ENCODE results near the gene XCR1. TPM values are rescaled to one million over a fixed set of nuclear protein-coding genes. Genes with fewer than 3 reads are reported as not detected.
A peak's percentile ranks its signal among the peaks of the same experiment; 100 is the strongest.

XCR1 gene
- total RNA-seq, 2 experiments from 2014 or later = not detected

DNA sequence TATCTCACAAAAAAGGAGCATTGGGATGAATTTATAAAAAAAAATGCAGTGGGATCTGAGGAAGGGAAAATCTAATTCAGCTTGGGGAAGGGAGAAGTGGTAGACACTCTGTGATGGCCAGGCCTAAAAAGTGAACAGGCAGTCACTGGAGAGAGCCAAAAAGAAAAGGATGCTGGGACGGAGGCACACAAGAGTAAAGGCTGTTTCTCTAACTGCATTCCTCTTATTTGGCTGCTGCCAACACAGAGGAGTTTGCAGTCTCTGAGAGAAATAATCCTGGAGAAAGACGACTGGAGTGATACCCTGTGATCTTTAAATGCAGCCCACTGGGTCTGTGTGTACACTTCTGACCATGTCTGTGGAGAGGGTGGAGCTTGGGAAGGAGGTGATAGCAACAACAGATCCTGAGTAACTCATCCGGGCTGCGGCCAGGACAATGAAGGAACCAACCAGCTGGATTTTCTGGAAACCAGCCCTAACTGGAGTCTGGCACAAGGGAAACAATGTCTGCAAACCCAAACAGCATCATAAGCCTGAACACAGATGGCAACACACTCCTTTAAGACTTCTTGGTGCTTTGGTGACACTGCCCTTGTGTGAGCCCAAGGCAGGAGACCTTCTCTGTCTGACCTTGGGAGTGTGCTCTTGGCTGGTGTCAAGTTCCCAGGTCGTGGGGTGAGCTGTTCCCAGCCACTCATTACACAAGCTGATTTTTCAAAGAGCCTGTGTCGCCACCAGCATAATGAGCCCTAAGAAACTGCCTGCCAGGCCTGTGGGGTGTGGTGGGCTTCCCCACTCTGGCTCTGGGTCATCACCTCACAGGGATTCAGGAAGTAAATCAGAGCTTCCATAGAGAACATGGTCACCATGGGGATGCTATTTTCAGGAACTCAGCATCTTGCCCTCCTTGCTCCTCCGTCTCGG is 39.7 kb downstream of the XCR1 start:
- ATAC-seq = no peak
- H3K27me3 Mint-ChIP-seq = no peaks in the 10 kb centered on the region
- peaks cover 71% of the 10 kb centered on the region for H3K4me1 Mint-ChIP-seq (ENCODE audit: low read depth)
- H3K36me3 Mint-ChIP-seq (ENCODE audit: low read depth) = peaks cover 48% of the 10 kb centered on the region
- POLR2A ChIA-PET = interaction anchor here (0.5 to 1.7 kb wide), 5 partner anchors 11 to 135 kb away, joined by 3 to 8 read pairs (median 3); no protein-coding TSS in a partner anchor
- CTCF ChIA-PET = interaction anchor here (0.6 to 1.9 kb wide), 3 partner anchors 23 to 146 kb away, joined by 3 to 4 read pairs (median 4); partner anchors contain the start of gene LZTFL1
- H3K9me3 Mint-ChIP-seq = no peaks in the 10 kb centered on the region
- no peak overlapping the region for H3K4me3 Mint-ChIP-seq
- no peak for DNase-seq
- TF ChIP-seq, protein P1, sequence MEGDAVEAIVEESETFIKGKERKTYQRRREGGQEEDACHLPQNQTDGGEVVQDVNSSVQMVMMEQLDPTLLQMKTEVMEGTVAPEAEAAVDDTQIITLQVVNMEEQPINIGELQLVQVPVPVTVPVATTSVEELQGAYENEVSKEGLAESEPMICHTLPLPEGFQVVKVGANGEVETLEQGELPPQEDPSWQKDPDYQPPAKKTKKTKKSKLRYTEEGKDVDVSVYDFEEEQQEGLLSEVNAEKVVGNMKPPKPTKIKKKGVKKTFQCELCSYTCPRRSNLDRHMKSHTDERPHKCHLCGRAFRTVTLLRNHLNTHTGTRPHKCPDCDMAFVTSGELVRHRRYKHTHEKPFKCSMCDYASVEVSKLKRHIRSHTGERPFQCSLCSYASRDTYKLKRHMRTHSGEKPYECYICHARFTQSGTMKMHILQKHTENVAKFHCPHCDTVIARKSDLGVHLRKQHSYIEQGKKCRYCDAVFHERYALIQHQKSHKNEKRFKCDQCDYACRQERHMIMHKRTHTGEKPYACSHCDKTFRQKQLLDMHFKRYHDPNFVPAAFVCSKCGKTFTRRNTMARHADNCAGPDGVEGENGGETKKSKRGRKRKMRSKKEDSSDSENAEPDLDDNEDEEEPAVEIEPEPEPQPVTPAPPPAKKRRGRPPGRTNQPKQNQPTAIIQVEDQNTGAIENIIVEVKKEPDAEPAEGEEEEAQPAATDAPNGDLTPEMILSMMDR (IDR thresholded peaks at IDR 0.05) = no peak
- peak overlapping the region; percentile 70 for H3K27ac Mint-ChIP-seq
- intact Hi-C loops (cut with micrococcal nuclease) = no loop called here

DNA sequence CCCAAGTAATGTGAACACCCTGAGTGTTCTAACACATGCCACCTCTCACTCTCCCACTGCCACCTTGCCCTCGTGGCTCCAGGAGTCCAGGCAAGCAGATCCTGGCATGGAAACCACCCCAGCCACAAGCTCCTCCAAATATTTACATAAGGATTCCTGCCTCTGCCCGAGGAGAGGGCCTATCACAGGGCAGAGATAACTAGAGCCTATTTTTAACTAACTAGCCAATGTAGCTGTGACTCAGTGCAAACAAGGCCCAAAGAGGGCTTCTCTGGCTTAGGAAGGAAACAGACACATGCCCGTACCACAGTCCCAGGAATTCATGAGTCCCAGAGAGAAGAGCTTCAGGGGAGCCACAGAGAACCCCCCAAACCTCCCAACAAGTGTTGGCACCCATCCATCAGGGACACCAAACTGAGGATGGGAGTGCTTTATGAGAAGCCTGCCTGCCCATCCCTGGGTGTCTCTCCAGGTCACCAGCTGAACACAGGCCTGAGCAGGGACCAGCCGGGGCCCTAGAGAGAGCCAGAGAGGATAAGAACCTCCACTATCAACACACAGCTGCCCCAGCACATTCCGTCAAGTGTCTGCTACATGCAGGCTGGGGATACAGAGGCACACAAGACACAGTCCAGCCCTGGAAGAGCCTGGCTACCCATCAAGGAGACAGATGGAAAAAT is 40.8 kb downstream of the XCR1 start:
- H3K4me1 Mint-ChIP-seq (ENCODE audit: low read depth) = peaks cover 72% of the 10 kb centered on the region
- H3K27ac Mint-ChIP-seq = peak overlapping the region; percentile 45

DNA sequence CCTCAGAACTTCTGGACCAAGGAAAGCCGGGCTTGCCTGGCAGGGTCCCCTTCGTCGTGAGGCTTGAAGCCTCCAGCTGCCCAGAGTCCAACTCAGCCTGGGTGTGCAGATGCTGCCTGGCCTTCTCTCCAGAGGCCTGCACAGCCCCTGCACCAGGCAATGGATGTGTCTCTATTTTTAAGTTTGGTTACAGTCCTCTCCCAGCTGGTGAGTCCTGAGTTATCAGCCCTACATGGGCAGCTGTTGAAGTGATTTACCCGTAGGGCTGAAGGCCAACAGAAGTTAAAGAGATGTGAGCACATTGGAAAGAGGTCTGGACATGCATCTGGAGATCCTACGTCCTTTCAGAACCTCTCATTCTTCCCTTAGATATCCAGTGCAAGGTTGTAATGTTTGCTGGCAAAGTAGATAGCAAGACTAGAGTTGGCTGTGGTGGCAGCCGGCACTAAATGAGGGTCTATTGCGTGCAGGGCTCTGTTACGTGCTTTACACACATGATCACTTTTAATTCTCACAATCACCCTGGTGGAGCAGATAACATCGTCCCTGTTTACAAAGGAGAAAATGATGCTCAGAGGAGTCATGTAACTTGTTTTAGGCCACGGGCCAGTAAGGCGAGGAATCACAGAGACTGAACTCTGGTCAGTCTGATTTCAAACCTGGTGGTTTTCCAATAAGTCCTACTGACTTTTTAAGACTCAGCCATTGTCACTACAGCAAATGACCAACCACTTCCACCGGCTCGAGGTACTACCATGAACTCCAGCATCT is 41.6 kb downstream of the XCR1 start:
- no peak for ATAC-seq
- H3K4me3 Mint-ChIP-seq = no peak overlapping the region
- H3K36me3 Mint-ChIP-seq (ENCODE audit: low read depth) = peaks cover 53% of the 10 kb centered on the region
- ChIA-PET POLR2A (interaction anchor here (1.0 kb wide), 1 partner anchor 17 kb away, joined by 4 read pairs; no protein-coding TSS in a partner anchor), CTCF (interaction anchor here (1.9 to 6.7 kb wide), 2 partner anchors 21 to 92 kb away, joined by 4 to 51 read pairs; no protein-coding TSS in a partner anchor)
- intact Hi-C loops (cut with micrococcal nuclease) = no loop called here
- no peaks in the 10 kb centered on the region for H3K27me3 Mint-ChIP-seq
- no peak for DNase-seq
- peaks cover 76% of the 10 kb centered on the region for H3K4me1 Mint-ChIP-seq (ENCODE audit: low read depth)
- TF ChIP-seq, protein P1 (IDR thresholded peaks at IDR 0.05) = no peak
- H3K27ac Mint-ChIP-seq = peak overlapping the region; percentile 45
- no peaks in the 10 kb centered on the region for H3K9me3 Mint-ChIP-seq

More for the DNA sequence above, 40.8 kb downstream of the XCR1 start:
- intact Hi-C loops (cut with micrococcal nuclease) = no loop called here
- POLR2A ChIA-PET = no interaction called here
- no peaks in the 10 kb centered on the region for H3K27me3 Mint-ChIP-seq
- H3K9me3 Mint-ChIP-seq = no peaks in the 10 kb centered on the region
- peaks cover 49% of the 10 kb centered on the region for H3K36me3 Mint-ChIP-seq (ENCODE audit: low read depth)
- TF ChIP-seq, protein P1 (IDR thresholded peaks at IDR 0.05) = no peak
- ATAC-seq (no peak), DNase-seq (no peak)
- CTCF ChIA-PET = interaction anchor here (1.9 kb wide), 1 partner anchor 22 kb away, joined by 4 read pairs; no protein-coding TSS in a partner anchor
- no peak overlapping the region for H3K4me3 Mint-ChIP-seq

DNA sequence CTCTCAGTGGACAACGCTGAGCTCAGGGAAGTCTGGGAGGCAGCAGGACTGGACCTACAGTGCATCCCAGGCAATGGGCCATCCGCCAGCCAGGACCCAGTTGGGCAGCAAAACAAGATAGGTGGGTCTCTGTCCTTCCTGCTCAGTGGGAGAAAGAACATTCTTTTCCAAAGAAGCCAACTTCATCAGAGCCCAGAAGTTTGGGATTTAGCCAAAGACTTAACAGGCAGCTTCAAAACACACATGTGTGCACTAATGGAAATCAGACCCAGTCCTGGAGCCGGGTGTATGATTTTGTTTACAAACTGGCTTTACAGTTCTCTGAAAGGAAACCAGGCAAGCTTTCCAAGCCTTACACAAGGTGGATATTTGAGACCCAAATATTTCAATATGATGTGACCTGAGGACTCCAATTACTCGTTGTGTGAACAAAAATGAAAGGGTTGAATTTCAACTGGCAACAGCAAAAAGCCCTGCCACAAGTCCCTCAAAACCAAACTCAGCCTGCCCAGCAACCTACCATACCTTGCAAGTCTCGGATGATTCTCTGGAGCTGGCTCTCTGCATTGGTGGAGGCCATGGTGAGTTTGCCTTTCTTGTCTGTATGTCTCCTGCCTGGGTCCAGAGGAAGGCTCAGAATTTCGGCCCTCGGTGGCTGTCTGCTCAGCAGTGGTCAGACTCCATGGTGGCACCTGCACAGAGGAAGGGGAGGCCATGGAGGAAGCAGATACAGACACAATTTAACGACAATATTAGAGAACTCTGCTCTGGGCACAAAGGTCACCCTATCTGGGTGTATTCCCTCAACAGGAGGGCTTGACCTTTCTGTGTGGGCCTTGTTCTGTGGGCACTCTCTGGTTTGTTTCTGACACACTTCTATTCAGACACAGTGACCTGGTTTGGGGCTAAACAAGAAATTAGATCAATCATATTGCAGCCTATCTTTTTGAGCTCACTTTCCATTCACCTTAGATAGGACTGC is 42.7 kb downstream of the XCR1 start:
- H3K27ac Mint-ChIP-seq = no peak overlapping the region
- intact Hi-C loops (cut with micrococcal nuclease) = no loop called here
- no peaks in the 10 kb centered on the region for H3K27me3 Mint-ChIP-seq
- H3K4me1 Mint-ChIP-seq (ENCODE audit: low read depth) = peaks cover 77% of the 10 kb centered on the region
- no peak for ATAC-seq
- ChIA-PET CTCF (interaction anchor here (6.2 to 6.7 kb wide), 2 partner anchors 7 to 93 kb away, joined by 34 to 51 read pairs; no protein-coding TSS in a partner anchor), POLR2A (interaction anchor here (1.0 to 6.1 kb wide), 3 partner anchors 10 to 18 kb away, joined by 4 to 61 read pairs (median 7); partner anchors contain the start of gene FYCO1)
- no peak for DNase-seq
- no peak overlapping the region for H3K4me3 Mint-ChIP-seq
- TF ChIP-seq, protein P1 (IDR thresholded peaks at IDR 0.05) = no peak
- H3K9me3 Mint-ChIP-seq = no peaks in the 10 kb centered on the region
- H3K36me3 Mint-ChIP-seq (ENCODE audit: low read depth) = peaks cover 52% of the 10 kb centered on the region

Measured in activated CD8-positive, alpha-beta T cell treated with anti-CD3 and anti-CD28 coated beads for 36 hours (primary cell).